ENCODE data around the gene GNB1L.
A peak's percentile ranks its signal among the peaks of the same experiment; 100 is the strongest.

Gene GNB1L

DNA sequence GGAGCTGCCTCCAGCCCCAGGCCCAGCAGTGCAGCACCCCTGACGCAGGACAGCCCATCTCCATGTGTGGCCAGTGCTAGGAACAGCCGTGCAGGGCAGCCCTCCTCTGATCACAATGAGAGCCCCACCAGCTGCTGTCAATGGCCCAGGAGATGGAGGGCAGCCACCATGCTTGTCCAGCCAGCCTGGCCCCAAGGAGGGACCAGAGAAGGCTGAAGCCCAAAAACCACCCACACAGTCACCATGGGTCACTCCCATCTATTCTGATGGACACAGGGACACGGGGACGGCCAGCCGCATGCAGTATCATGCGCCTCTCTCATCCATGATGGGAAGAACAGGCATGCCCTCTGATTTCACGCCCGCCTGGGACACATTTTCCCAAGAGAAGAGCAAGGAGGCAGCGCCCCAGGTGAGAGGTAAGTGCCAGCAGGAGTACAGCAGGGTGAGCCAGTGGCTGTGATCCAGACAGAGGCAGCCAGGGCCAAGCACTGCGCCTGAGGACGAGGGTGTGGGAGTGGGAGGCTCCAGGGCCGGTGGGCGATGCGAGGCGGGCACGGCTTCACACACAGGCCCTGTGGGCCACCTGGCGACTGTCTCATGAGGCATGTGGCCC lies 33.6 kb upstream of the GNB1L start:
- TF ChIP-seq, protein P1, sequence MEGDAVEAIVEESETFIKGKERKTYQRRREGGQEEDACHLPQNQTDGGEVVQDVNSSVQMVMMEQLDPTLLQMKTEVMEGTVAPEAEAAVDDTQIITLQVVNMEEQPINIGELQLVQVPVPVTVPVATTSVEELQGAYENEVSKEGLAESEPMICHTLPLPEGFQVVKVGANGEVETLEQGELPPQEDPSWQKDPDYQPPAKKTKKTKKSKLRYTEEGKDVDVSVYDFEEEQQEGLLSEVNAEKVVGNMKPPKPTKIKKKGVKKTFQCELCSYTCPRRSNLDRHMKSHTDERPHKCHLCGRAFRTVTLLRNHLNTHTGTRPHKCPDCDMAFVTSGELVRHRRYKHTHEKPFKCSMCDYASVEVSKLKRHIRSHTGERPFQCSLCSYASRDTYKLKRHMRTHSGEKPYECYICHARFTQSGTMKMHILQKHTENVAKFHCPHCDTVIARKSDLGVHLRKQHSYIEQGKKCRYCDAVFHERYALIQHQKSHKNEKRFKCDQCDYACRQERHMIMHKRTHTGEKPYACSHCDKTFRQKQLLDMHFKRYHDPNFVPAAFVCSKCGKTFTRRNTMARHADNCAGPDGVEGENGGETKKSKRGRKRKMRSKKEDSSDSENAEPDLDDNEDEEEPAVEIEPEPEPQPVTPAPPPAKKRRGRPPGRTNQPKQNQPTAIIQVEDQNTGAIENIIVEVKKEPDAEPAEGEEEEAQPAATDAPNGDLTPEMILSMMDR (IDR thresholded peaks at IDR 0.05; ENCODE audit: low read depth, low read length): no peak
- H3K4me3 ChIP-seq (replicated peaks in 1 of 2; ENCODE audit: low read depth in 2 of 2, low read length in 2 of 2): no peak overlapping the region
- DNase-seq (ENCODE audit: low read depth in 2 of 2): no peak

DNA sequence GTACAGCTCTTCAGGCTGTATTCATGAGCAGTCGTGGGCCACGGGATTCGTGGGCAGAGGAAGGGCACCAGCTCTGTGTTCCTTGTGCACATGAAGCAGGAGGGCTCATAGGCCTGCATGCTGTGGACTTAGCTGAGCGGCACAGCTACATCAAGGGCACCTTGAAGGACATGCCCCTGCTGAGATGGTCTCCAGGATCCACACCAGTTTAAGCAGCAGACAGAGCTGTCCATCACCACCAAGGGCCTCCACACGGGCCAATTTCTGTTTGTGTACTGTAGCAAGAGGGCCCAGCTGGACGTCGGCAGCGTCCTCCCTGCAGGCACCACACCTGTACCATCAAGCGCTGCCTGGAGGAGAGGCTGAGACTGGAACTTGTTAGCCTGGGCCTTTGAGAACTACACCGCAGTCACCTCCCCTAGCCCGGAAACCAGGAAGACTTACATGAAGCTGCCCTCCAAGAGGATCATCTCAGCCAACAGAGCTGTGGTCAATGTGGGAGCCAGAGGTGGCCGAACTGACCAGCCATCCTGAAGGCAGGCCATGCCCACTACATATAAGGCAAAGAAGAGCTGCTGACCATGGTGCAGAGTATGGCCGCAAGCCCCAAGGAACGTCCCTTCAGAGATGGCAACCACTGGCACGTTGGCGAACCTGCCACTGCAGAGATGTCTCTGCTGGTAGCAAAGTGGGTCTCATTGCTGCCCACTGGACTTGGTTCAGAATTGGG lies 32.7 kb upstream of the GNB1L start:
- H3K4me3 ChIP-seq (replicated peaks in 1 of 2; ENCODE audit: low read depth in 2 of 2, low read length in 2 of 2): no peak overlapping the region
- DNase-seq (ENCODE audit: low read depth in 2 of 2): no peak
- TF ChIP-seq, protein P1 (IDR thresholded peaks at IDR 0.05; ENCODE audit: low read depth, low read length): no peak

DNA sequence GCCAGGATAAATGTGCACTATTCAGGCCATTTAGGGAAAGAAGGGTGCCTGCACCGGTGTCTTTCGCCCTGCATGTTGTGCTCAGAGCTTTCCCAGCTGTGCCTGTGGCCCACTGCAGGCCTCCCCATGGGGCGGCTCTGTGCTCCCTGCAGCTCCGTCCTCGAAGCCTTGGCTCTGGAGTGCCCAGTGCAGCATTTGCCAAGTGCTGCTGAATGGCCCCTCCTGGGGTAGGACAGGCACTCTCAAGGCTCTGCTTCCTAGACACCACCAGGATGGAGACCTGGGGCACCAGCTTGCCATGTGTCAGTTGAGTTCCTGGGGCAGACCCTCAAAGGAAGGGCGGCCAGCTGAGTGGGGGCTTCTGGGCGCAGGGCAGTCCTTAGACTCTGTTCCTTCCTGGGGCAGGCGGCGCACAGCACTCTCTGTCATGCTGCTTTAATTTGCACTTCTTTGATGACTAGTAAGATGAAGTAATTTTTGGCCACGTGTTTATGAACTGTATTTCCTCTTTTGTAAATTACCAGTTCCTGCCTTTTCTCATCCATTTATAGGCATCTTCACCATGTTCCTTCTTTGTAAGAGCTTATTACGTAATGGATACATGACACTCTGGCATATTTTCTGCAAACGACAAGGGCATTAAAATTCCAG lies 32.1 kb upstream of the GNB1L start:
- TF ChIP-seq, protein P1 (IDR thresholded peaks at IDR 0.05; ENCODE audit: low read depth, low read length): no peak
- H3K4me3 ChIP-seq (replicated peaks in 1 of 2; ENCODE audit: low read depth in 2 of 2, low read length in 2 of 2): no peak overlapping the region
- peak; percentile 61 to 72 for DNase-seq (ENCODE audit: low read depth in 2 of 2)

DNA sequence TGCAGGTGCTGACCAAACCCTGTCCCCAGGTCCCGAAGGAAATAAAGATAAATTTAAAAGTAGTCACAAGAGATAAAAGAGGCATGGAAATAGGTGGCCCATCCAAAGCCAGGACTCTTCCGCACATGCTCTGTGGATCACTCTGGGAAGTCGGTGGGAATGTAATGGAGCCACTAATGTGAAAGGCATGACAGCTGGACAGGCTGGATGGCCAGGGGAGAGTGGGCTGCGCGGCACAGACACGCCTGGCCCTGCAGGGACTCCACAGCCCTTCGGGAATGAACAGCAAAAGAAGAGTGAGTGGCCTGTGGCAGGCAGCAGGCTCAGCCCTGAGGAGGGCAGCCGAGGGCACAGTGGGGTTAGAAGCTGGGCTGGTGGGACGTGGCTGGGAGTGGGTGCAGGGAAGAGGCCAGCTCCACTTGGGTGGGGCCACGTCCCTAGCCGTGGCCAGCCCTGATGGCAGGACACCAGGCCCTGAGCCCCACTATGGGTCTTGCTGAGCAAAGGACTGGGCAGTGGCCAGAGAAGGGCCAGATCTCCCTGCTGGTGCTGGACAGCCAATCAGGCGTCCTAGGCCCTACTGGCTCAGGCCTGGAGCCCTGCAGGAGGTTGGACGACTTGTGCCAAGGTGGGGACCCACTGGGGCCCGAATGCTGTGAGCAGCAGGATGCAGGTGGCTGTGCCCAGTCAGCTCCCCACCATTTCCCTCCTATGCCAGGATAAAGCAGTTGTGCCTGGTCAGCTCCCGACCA lies 31.3 kb upstream of the GNB1L start:
- no peak overlapping the region for H3K4me3 ChIP-seq (replicated peaks in 1 of 2; ENCODE audit: low read depth in 2 of 2, low read length in 2 of 2)
- TF ChIP-seq, protein P1 (IDR thresholded peaks at IDR 0.05; ENCODE audit: low read depth, low read length): no peak
- no peak for DNase-seq (ENCODE audit: low read depth in 2 of 2)

DNA sequence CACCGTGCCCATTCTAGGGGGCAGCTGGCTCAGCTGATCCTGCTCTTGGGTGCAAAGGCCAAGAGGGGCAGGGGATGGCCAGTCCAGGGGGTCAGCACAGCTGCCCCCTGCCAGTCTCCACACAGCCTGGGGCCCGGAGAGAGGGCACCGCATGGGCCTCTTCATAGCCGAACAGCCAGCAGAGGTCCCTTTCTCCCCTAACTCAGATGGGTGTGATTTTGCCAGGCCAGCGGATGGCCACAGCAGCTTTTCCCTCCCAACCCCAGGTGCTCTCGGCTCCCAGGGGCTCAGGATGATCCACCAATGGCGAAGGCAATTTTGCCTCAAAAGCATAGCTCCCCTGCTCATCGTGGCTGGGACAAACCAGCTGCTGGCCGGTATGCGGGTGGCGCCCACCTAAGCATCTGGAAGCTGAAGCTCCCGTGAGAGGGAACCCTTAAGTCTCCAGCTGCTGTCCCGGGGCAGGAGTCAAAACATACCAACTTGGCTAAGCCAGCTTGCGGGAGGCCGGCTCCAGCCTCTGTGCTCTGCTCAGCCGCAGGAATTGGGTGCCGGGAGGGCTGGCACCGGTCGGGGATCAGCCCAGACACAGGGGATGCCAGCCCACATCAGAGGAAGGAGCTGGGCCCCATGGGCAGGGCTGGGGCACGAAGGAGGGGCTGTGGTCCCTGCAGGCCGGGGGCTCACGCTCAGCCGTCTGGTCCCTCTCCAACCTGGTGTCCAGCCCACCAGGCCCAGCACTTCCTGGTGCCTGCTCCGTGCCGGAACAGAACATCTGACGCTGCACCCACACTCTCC lies 30.5 kb upstream of the GNB1L start:
- DNase-seq (ENCODE audit: low read depth in 2 of 2): no peak
- TF ChIP-seq, protein P1 (IDR thresholded peaks at IDR 0.05; ENCODE audit: low read depth, low read length): no peak
- no peak overlapping the region for H3K4me3 ChIP-seq (replicated peaks in 1 of 2; ENCODE audit: low read depth in 2 of 2, low read length in 2 of 2)

Measured in cardiac fibroblast (primary cell).